ENCODE results near the gene PRKG1. TPM values are rescaled to one million over a fixed set of nuclear protein-coding genes. Genes with fewer than 3 reads are reported as not detected.

The PRKG1 gene
- total and polyA plus RNA-seq, 2 of the 8 experiments (the other 6 are each of a cell fraction or from before 2014, with no cell fraction given) = 4.2 to 15.2 TPM

DNA sequence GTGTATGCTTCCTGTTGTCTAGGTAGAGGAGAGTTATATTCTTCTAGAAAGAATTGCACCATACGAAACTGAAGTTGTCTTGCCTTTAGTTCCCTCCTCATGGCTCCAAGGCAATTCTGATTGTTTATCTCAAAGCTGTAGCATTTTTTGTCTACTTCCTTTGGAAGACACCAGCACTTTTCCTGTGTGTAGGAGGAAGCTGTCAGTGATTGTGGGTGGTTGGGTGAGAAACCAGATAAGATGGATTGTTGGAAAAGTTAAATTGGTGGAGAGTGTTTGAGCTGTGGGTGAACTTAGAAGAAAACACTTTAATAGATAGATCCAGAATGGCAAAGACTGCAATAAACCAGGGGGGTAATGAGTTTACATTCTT lies 637.2 kb downstream of the PRKG1 start (continued):
- no peak for TF ChIP-seq RXRA (IDR thresholded peaks at IDR 0.05; ENCODE audit: insufficient read depth, low read depth, low read length)
- TF ChIP-seq GABPA (IDR thresholded peaks at IDR 0.05; ENCODE audit: borderline replicate concordance, insufficient read depth, low read length) = no peak

Measured in H1 (cell line).